HL-60/S4 treated with phorbol 12-myristate 13-acetate at 8.2 ng/mL for 4 days and 3 days (cell line): ENCODE measurements around the gene TPRG1.

Source experiments
- in situ Hi-C: fragments of 300-500 bp; cut with MboI; formaldehyde crosslinking; loops from 2 replicates; pipeline ENCODE4 v1.15.0; 2022; ENCODE audit warnings: low sequenced_read_pairs

Gene TPRG1

DNA sequence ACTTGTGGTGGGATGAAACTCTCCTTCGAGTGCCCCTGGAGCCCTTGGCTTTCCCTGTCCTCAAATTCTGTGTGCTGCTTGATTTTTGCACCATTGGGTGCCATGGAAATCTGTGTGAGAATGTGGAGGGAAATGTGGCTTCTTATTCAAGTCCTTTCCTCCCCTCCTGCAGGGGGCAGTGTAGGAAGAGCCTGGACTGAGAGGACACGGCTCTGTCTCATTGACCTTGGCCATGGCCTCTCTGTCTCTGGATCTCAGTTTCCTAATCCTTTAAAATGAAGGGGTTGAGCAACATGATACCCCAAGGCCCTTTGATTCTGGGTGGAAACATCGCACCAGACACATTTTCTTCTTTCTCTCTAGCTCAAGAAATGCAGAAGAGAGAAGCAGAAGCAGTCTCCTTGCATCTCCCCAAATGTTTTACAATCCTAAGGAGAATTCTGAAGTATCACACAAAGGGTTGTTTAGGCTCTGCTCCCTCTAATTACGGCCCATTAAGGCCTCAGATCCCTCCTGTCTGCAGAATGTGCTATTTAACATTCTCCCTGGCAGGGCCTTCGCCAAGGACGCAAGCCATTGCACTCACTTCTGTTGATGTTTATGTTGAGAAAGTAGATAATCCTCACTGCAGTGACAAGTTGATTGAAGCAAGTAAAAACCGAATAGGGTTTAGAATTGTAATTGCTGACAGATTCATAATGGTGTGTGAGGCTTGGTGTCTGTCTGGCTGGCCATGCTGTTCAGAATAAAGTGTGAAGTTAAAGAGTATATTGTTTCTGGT, 169.1 kb downstream of the TPRG1 start:
- in situ Hi-C loops = no loop called here

DNA sequence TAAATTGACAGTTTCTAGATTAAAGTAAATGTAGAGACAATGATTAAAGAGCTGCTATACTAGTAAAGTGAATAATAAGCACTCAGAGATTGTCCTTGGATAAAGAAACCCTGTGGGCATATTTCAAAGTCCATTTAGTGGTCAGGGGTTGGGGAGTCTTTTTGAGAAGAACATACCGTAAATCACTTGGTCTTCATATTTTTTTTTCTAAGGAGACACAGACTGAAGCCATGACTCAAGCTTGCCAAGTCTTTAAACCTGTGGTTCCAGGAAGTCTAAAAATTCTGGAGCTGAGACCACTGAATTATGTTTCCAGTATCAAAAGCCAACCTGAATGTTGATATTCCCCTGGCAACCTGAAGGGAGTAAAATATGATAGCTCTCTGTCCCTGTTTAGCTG, 171.0 kb downstream of the TPRG1 start:
- in situ Hi-C loops = no loop called here

DNA sequence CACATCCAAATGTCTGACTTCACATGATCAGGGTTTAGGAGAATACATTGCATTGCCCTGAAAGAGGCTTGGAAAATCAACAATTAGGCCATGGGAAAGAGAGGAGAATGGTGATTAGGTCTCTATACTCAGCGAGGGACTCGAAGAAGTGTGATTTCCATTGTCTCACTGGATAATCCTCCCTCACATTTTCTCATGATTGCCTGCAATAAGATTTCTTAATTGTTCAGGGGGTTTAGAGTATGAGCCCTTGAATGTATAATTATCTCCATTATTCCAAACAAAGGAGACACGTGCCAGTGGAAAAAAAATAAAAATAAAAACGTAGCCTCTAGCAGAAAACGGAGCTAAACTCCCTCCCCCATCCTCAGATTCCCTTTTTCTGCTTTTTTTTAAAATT, 173.2 kb downstream of the TPRG1 start:
- in situ Hi-C loops = no loop called here

DNA sequence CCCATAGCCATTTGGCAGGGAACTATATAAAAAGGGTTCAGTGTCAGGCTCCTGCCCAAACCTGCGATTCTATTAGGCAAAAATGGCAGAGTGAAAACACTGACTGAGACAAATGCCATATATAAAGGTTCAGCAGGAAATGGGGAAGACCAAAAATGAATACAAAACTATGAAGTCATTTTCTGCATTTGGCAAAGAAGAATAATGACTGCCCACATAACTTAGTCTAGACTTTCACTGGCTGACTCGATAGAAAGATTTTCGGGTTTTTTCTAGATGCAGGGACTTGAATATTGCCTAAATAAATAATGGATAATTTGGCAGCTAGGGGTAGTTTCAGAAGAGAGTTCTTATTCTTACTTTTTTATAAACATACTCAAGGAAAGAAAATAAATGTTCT, 178.0 kb downstream of the TPRG1 start:
- in situ Hi-C loops = no loop called here

DNA sequence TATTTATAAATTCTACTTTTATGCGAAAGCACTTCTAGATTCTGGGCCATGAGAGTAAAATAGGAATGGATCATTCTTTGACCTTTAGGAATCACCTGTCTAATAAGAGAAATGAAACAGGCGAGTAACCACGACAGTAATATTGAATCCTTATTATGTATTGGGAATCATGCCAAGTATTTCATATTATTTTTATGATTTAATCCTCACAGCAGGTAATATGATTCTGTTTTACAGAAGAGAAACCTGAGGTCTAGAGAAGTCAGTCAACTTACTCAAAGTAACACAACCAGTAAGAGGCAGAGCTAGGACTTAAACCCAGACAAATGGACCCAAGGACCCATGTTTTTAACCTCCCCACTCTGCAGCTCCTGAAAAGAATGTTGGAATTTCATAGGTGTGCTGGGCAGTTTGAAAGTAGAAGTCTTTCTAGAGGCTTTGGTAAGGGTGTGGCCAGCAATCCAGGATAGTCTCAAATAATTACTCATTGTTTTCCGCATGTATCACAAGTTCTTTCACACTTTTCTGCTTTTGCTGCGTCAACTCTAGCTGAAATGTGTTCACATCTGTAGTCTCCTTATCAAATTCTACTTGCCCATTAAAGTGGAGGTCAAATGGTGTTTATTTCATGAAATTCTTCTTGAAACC, 181.7 kb downstream of the TPRG1 start:
- in situ Hi-C loops = no loop called here

DNA sequence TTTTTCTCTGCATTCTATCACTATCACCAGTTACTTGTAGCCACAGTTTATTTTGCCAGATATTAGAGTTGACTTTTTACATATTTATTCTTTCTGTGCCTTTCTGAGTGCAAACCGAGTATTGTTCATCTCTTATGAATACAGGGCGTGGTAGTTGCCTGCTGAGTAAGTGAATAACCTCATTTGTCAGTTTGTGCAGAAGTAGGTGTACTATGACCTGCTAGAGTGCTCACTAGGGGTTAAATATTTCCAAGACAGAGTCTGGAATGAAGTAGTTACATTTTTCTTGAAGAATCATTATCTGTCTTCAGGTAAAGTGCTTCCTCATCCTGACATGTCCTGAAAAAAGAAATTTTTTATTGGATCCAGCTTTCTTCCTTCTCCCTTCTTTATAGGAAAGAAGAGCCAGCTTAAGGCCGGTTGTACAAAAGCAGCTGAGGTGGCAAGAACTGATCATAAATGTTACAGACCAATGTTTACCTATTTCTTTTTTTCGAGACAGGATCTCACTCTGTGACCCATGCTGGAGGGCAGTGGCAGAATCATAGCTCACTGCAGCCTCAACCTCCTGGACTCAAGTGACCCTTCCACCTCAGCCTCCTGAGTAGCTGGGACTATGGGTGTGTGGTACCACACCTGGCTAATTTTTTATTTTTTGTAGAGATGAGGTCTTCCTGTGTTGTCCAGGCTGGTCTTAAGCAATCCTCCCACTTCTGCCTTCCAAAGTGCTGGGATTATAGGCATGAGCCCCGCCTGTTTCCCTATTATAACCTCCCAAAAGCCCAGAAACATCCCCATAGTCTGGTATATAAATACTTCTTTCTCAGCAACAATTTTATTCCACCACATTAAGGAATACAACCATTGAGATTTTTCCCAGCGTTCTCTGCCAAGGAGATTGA, 182.5 kb downstream of the TPRG1 start:
- in situ Hi-C loops = no loop called here

DNA sequence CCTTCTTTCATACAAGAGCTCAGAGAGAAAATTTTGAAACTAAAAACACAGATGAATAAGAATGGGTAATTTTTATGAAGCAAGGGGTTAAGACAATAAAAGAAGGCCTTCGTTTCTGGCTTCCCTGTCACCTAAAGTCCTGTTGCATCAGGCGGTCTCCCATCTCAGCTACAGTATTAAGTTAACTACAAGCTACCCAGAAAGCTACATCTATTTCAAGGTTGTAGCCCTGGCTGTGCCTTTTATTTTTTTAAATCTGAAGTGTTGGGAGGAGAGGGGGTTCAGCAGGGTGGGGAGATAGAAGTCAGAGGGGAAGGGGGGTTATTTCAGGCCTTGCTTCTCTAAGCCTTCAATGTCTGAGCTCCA, 183.3 kb downstream of the TPRG1 start:
- in situ Hi-C loops = no loop called here

DNA sequence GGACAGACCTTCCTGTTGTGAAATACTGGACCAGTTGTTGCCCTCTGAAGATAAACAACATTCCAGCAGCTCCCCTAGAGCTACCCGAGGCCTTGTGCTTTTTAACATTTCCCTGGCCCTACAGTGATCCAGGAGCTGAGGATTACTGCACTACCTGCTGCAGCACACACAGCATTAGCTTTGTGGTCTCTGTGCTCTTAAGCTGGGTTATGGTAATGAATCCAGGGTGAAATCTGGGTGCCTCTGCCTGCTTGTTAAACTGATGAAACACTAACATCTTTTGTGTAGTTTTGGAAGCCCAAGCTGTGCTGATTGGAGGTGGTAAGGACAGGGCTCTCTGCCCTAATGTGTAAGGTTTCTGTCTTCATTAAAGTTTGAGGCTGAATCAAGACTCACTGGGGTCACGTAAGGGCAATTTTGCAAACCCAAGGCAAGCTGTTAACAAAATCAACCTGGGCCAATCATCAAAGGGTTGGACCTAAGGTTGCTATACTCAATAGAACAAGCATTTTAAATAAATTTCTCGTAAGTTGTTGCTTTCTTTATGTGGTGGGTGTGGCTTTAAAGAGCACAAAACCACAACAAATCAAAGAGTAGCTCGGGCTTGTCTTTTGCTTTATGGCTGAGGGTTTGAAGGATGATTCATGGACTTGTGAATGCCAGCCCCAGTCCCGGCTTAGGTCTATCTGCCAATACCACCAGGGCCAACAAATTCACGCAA, 183.9 kb downstream of the TPRG1 start:
- in situ Hi-C loops = no loop called here

DNA sequence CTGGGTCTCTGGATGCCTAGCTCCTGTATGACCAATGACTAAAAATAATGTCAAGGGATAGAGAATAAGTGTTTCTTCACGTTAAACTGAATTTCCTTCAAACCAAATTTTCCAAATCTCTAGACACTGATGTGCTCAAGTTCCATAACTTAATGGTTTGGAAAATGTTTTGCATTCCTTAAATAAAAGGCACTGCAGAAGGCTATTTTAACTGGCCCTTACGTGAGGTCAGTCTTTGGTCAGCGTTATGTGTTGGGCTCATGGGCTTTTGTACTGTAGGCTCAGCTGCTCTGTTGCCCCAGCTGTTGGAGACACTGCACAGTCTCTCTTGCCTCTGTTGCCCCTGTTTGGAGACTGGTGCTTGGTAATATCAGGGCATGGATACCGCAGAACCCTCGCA, 188.5 kb downstream of the TPRG1 start:
- in situ Hi-C loops = no loop called here

DNA sequence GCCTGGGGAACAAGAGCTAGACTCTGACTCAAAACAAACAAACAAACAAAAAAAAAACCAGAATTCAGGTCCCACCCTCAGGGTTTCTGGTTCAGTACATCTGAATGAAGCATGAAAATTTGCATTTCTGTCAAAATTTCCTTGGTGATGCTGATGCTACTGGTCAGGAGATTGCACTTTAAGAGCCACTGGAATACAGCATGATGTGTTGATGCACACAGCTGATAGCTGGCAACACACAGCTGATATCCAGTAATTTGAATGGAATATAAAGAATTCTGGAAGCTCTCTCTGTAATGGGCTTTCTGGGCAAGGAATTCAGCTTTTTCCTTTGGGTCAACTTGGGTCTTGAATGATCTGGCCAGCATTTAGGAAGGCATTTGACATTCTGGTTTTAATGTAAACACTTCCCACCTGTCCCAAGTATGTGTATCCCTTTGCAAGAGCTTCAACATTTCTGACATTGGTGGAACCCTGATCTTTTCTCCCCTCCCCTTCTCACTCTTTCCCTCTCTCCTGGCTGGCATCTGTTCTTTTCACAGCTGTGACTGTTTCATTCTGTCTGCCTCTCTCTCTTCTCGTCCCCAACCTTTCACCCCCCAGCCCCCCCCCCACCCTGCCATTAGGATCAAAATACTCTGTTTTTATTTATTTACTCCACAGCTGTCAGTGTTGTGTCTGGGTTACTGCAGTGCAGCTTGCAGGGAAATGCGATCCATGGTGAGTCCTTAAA, 189.5 kb downstream of the TPRG1 start:
- in situ Hi-C loops = no loop called here

DNA sequence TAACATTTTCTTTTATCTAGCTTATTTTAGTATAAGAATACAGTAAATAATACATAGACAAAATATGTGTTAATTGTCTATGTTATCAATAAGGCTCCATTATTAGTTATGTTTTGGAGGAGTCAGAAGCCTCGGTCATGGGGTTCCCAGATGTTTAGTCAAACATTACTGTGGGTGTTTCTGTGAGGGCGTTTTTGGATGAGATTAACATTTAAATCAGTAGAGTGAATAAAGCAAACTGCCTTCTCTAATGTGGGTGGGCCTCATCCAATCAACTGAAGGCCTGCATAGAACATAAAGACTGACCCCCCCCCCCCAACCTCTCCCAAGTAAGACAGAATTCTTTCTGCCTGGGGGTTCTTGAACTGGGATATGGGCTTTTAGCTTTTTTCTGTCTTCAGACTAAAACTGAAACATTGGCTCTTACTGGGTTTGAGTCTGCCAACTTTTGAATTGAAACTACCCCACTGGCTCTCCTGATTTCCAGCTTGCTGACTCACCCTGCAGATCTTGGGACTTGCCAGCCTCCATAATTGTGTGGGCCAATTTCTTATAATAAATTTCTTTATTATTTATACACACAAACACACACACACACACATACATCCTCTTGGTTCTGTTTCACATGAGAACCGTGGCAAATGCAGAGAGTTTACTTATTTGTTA, 192.0 kb downstream of the TPRG1 start:
- in situ Hi-C loops = no loop called here

DNA sequence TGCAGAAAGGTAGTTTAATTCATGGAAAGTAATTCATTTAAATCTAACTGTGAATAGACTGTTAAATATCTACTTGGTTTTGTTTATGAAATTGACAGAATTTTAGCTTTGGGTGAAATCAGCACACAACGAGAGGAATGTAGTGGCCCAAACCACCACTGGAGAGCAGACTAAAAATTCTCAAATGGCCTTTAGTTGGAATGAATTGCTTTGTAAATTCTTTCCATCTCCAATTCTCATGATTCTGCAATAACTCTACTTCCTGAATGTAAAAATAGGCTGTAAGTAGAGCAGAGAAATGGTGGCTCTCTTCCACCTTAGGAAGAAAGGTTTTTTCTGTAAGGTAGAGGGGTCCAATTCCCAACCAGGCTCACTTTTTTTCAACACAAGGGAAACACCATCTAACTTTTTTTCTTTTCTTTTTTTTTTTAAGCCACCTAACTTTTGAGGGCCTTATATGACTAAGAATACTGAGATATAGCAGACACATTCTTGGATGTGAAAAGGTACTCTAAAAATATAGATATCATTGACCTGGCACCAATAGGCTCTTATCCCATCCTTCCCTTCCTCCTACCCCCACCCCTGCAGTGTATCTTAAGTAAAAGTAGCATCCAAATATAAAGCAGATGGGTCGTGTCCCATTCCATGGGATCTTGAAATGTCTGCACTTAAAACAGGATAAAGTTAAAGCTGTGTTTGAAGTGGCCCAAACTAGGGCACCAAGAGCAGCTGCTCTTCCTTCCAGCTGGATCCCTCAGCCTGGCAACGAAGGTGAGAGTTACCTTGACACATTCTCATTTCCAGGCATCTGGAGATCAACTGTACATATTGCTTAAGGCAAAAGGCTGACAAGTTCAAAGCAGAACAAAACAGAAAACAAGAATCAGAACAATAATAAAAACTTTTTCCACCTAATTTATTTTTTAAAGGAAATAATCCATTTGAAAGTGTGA, 194.1 kb downstream of the TPRG1 start:
- in situ Hi-C loops = no loop called here

DNA sequence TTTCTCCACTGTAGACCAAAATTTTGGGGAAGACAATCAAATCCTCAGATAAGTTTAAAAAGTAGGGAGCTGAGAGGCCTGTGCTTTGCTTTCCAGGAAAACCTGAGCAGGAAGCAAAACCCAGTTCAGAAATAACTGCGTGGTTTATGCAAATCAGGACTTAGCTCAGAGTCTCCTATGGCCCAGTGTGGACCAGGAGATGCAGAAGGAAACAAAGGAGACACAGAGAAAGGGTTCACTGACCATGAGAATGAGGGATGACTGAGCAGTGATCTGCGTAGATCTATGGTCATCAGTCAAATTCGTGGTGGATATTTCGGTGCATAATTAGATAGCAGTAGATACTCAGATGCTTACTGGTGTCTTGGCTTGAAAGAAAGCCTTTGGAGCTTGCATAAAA, 196.6 kb downstream of the TPRG1 start:
- in situ Hi-C loops = no loop called here

DNA sequence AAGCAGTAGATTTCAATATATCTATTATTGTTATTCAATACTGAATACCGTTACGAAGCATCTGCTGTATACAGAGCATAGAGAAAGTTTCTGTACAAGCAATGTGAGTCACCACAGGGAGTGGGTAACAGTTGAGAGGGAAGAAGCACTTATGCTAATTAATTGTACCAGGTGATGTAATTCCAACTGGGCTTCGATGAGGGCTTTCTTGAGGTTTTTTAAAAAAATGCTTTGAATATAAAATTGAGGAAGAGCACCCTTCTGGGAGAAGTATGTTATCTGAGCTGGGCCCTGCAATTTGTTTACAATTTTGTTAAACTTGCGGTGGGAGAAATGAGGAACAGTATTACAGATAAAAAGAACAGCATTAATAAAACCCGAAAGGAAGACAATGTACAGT, 197.9 kb downstream of the TPRG1 start:
- in situ Hi-C loops = no loop called here

DNA sequence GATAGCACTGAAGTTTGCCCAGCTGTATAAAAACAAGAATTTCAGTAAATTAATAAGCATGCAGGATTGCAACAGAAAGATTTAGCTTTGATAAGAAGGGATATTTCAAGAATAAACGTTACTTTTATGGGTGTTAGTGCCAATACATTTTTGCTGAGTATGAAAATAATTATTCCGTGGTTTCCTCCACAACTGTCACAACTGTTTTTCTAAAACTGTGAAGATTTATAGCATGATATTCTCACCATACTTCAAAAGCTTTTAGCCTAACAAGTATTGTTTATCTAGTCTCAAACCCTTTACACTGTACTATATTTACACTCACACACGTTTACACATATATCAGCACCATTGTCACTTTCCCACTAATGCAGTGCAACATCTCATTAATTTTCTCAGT, 200.5 kb downstream of the TPRG1 start:
- in situ Hi-C loops = no loop called here
